Measurements from ENCODE around the gene BCL7C.
"Not testable (repeated sequence)": the region's sequence is repeated elsewhere in the genome, so short reads cannot be mapped to it uniquely, and the experiment has no call there.

The BCL7C gene

GRCh38 chr16:30866031-30866430, 27.8 kb downstream of the BCL7C start:
- Histone ChIP-seq H3K79me2 (ENCODE audit: low read length) (no peaks in the 10 kb centered on the region), H3K27ac (ENCODE audit: low read length) (no peak overlapping the region), H2AFZ (ENCODE audit: low read length) (no peak overlapping the region), H3K4me1 (ENCODE audit: low read length) (no peaks in the 10 kb centered on the region), H3K36me3 (replicated peaks; ENCODE audit: insufficient read depth, low read length) (no peaks in the 10 kb centered on the region), H3K4me2 (ENCODE audit: low read depth, low read length) (no peak overlapping the region), H3F3A (ENCODE audit: insufficient read depth, low read length) (no peaks in the 10 kb centered on the region), H3K27me3 (replicated peaks; ENCODE audit: insufficient read depth, low read length) (no peaks in the 10 kb centered on the region), H3K4me3 (ENCODE audit: low read length) (no peak overlapping the region), H3K9me2 (replicated peaks; ENCODE audit: insufficient read depth, low read length) (no peaks in the 10 kb centered on the region), H3K9me3 (replicated peaks; ENCODE audit: insufficient read depth, low read length) (no peaks in the 10 kb centered on the region), H3K9ac (ENCODE audit: low read length) (no peak overlapping the region), H4K20me1 (ENCODE audit: insufficient read depth, low read length) (no peaks in the 10 kb centered on the region)
- no peak for DNase-seq
- TF ChIP-seq CTCF (IDR thresholded peaks at IDR 0.05; ENCODE audit: low read length) (no peak), EZH2phosphoT487 (IDR thresholded peaks at IDR 0.05; ENCODE audit: low read length) (no peak), EZH2 (optimal IDR thresholded peaks at IDR 0.05; ENCODE audit: low read depth, low read length) (no peak)

GRCh38 chr16:30863178-30863577, 30.7 kb downstream of the BCL7C start:
- H3K4me1 ChIP-seq (ENCODE audit: low read length); H4K20me1 ChIP-seq (ENCODE audit: insufficient read depth, low read length); H3K9me2 ChIP-seq (replicated peaks; ENCODE audit: insufficient read depth, low read length); H2AFZ ChIP-seq (ENCODE audit: low read length); H3K27me3 ChIP-seq (replicated peaks; ENCODE audit: insufficient read depth, low read length); H3K27ac ChIP-seq (ENCODE audit: low read length); H3K36me3 ChIP-seq (replicated peaks; ENCODE audit: insufficient read depth, low read length); DNase-seq; H3K4me3 ChIP-seq (ENCODE audit: low read length); H3F3A ChIP-seq (ENCODE audit: insufficient read depth, low read length); H3K9ac ChIP-seq (ENCODE audit: low read length); H3K4me2 ChIP-seq (ENCODE audit: low read depth, low read length); H3K9me3 ChIP-seq (replicated peaks; ENCODE audit: insufficient read depth, low read length); H3K79me2 ChIP-seq (ENCODE audit: low read length): not testable (repeated sequence)

GRCh38 chr16:30860729-30861128, 33.1 kb downstream of the BCL7C start:
- H3K4me3 ChIP-seq (ENCODE audit: low read length); H3K9me3 ChIP-seq (replicated peaks; ENCODE audit: insufficient read depth, low read length); H3K27ac ChIP-seq (ENCODE audit: low read length); H2AFZ ChIP-seq (ENCODE audit: low read length); H3K9me2 ChIP-seq (replicated peaks; ENCODE audit: insufficient read depth, low read length); H3K36me3 ChIP-seq (replicated peaks; ENCODE audit: insufficient read depth, low read length); H3K79me2 ChIP-seq (ENCODE audit: low read length); H3K9ac ChIP-seq (ENCODE audit: low read length); H4K20me1 ChIP-seq (ENCODE audit: insufficient read depth, low read length); DNase-seq; H3F3A ChIP-seq (ENCODE audit: insufficient read depth, low read length); H3K4me1 ChIP-seq (ENCODE audit: low read length); H3K4me2 ChIP-seq (ENCODE audit: low read depth, low read length); H3K27me3 ChIP-seq (replicated peaks; ENCODE audit: insufficient read depth, low read length): not testable (repeated sequence)

- Histone ChIP-seq H4K20me1 (ENCODE audit: insufficient read depth, low read length) (no peaks in the 10 kb centered on the region), H3K36me3 (replicated peaks; ENCODE audit: insufficient read depth, low read length) (no peaks in the 10 kb centered on the region), H3K9ac (ENCODE audit: low read length) (no peak overlapping the region), H3K9me3 (replicated peaks; ENCODE audit: insufficient read depth, low read length) (no peaks in the 10 kb centered on the region), H3K4me1 (ENCODE audit: low read length) (no peaks in the 10 kb centered on the region), H3K4me2 (ENCODE audit: low read depth, low read length) (no peak overlapping the region), H2AFZ (ENCODE audit: low read length) (no peak overlapping the region), H3K4me3 (ENCODE audit: low read length) (no peak overlapping the region), H3K79me2 (ENCODE audit: low read length) (no peaks in the 10 kb centered on the region), H3F3A (ENCODE audit: insufficient read depth, low read length) (no peaks in the 10 kb centered on the region), H3K27ac (ENCODE audit: low read length) (no peak overlapping the region), H3K9me2 (replicated peaks; ENCODE audit: insufficient read depth, low read length) (no peaks in the 10 kb centered on the region), H3K27me3 (replicated peaks; ENCODE audit: insufficient read depth, low read length) (no peaks in the 10 kb centered on the region)
- TF ChIP-seq EZH2phosphoT487 (IDR thresholded peaks at IDR 0.05; ENCODE audit: low read length) (no peak), EZH2 (optimal IDR thresholded peaks at IDR 0.05; ENCODE audit: low read depth, low read length) (no peak), CTCF (IDR thresholded peaks at IDR 0.05; ENCODE audit: low read length) (no peak)
- DNase-seq = no peak
Observed at GRCh38 chr16:30858829-30859423, 35.0 kb downstream of the BCL7C start.

Data from MM.1S (cell line).